ENCODE data around the gene FNDC3B. TPM values are rescaled to one million over a fixed set of nuclear protein-coding genes. Genes with fewer than 3 reads are reported as not detected.

FNDC3B gene
- total RNA-seq, 1 donor from 2014 or later, result 71.3 TPM

DNA sequence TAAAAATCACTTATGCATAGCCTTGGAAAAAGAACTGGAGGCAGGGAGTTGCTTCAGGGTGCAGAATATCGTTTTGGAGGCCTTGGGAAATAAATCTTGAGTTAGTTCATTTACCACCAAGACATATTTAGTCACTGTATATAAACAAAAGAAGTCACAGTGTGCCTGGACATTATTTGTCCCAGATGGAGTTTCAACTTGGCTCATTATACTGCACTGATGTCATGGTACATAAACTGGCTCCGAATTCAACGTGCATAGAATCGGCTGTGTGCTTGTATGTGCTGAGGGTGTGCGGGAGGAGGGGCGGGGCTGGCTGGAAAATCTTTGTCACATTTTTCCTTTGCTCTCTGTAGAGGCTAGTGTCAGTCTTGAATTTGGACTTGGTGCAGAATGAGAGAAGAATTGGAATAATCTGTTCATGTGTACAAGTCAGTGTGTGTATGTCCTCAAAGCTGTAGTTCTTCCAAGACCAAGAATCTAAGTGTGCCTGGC is 86.6 kb downstream of the FNDC3B start:
- DNase-seq (ENCODE audit: low read depth), result no peak
- Histone ChIP-seq H3K27me3 (ENCODE audit: control insufficient read depth, insufficient read depth, low read length) (no peaks in the 10 kb centered on the region), H3K4me3 (ENCODE audit: low read depth, low read length) (no peak overlapping the region), H3K36me3 (ENCODE audit: control insufficient read depth, insufficient read depth, low read length) (no peaks in the 10 kb centered on the region)
- TF ChIP-seq, protein P1, sequence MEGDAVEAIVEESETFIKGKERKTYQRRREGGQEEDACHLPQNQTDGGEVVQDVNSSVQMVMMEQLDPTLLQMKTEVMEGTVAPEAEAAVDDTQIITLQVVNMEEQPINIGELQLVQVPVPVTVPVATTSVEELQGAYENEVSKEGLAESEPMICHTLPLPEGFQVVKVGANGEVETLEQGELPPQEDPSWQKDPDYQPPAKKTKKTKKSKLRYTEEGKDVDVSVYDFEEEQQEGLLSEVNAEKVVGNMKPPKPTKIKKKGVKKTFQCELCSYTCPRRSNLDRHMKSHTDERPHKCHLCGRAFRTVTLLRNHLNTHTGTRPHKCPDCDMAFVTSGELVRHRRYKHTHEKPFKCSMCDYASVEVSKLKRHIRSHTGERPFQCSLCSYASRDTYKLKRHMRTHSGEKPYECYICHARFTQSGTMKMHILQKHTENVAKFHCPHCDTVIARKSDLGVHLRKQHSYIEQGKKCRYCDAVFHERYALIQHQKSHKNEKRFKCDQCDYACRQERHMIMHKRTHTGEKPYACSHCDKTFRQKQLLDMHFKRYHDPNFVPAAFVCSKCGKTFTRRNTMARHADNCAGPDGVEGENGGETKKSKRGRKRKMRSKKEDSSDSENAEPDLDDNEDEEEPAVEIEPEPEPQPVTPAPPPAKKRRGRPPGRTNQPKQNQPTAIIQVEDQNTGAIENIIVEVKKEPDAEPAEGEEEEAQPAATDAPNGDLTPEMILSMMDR (IDR thresholded peaks at IDR 0.05; ENCODE audit: insufficient read depth, low read length, poor library complexity, severe bottlenecking), result no peak

DNA sequence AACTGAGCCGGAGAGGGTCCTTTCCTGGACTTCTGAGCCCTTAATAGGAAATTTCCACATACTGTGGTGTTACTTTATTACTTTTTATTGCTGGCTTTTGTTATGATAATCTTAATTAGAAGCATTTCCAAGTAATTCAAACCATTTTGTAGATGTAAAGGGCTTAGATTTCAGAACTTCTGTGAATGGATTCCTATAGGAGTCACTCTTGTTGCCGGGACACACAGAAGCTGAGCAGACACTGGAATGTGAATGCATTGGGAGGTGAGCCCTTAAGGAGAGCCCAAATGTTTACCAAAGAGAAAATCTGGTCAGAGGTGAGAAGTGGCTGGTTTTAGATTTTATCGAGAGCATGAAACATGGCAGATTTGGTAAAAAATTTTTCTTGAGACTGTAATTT is 87.4 kb downstream of the FNDC3B start:
- no peaks in the 10 kb centered on the region for H3K27me3 ChIP-seq (ENCODE audit: control insufficient read depth, insufficient read depth, low read length)
- H3K36me3 ChIP-seq (ENCODE audit: control insufficient read depth, insufficient read depth, low read length), result no peaks in the 10 kb centered on the region
- no peak overlapping the region for H3K4me3 ChIP-seq (ENCODE audit: low read depth, low read length)
- TF ChIP-seq, protein P1 (IDR thresholded peaks at IDR 0.05; ENCODE audit: insufficient read depth, low read length, poor library complexity, severe bottlenecking), result no peak
- DNase-seq (ENCODE audit: low read depth), result no peak

DNA sequence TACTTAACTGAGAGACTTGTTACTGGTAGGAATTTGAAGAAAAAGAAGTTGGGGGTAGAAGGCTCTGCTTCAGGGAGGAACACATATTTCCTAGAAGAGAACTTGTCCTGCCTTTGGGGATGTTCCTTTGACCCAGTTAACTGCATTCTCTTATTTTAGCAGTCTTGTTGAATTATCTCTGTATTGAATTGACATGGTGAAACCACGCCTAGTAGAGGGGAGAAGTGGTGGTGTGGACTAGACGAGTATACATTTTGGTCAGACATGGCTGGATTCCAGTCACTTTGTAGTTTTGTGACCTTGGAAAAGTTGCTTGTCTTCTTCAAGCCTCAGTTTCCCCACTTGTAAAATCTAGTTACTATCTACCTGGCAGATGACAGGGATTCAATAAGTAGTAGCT is 87.8 kb downstream of the FNDC3B start:
- H3K4me3 ChIP-seq (ENCODE audit: low read depth, low read length), result no peak overlapping the region
- H3K36me3 ChIP-seq (ENCODE audit: control insufficient read depth, insufficient read depth, low read length), result no peaks in the 10 kb centered on the region

DNA sequence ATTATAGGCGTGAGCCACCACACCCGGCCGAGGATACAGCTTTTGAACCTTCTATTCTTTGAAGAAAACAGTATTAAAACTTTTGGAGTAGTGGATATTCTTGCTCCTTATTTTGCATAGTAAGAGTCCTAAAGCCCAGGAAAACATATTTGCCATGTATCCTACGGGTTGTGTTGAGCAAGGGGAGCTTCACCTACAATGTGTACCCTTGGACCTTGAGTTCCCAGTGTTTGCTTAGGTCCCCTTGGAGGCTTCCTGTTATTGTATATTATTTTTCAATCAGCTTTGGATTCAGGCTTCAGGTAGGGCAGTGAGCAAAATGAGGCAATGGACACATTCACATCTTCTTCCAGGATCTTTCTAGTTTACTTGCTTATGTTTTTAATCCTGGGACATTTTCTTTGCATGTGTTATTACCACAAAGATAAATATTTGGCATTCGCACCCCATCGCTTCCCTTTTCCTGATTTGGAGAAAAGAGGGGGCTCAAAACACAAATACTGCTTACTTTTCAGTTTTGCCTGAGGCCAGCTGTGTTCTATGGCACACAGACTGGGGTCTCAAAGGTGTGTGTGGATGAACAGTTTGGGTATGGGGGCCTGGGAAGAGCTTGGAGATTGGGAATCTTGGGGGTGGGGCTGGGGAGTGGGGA is 88.7 kb downstream of the FNDC3B start:
- TF ChIP-seq, protein P1 (IDR thresholded peaks at IDR 0.05; ENCODE audit: insufficient read depth, low read length, poor library complexity, severe bottlenecking), result no peak
- no peak for DNase-seq (ENCODE audit: low read depth)
- Histone ChIP-seq H3K27me3 (ENCODE audit: control insufficient read depth, insufficient read depth, low read length) (no peaks in the 10 kb centered on the region), H3K36me3 (ENCODE audit: control insufficient read depth, insufficient read depth, low read length) (no peaks in the 10 kb centered on the region), H3K4me3 (ENCODE audit: low read depth, low read length) (no peak overlapping the region)

More for the DNA sequence above, 87.8 kb downstream of the FNDC3B start:
- no peak for DNase-seq (ENCODE audit: low read depth)
- TF ChIP-seq, protein P1 (IDR thresholded peaks at IDR 0.05; ENCODE audit: insufficient read depth, low read length, poor library complexity, severe bottlenecking), result no peak
- H3K27me3 ChIP-seq (ENCODE audit: control insufficient read depth, insufficient read depth, low read length), result no peaks in the 10 kb centered on the region

DNA sequence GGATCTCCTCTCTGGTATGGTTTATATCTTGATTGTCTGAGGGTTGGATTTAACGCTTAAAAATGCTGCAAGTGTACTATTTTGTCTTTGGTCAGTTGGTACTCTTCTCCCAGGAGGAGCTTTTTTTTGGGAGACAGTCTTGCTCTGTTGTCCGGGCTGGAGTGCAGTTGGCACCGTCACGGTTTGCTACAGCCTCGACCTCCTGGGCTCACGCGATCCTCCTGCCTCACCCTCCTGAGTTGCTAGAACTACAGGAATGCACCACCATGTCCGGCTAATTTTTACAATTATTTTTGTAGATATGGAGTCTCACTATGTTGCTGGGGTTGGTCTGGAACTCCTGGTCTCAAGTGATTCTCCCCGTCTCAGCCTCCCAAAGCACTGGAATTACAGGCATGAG is 89.5 kb downstream of the FNDC3B start:
- TF ChIP-seq, protein P1 (IDR thresholded peaks at IDR 0.05; ENCODE audit: insufficient read depth, low read length, poor library complexity, severe bottlenecking), result no peak
- Histone ChIP-seq H3K27me3 (ENCODE audit: control insufficient read depth, insufficient read depth, low read length) (no peaks in the 10 kb centered on the region), H3K36me3 (ENCODE audit: control insufficient read depth, insufficient read depth, low read length) (no peaks in the 10 kb centered on the region), H3K4me3 (ENCODE audit: low read depth, low read length) (no peak overlapping the region)
- DNase-seq (ENCODE audit: low read depth), result no peak

DNA sequence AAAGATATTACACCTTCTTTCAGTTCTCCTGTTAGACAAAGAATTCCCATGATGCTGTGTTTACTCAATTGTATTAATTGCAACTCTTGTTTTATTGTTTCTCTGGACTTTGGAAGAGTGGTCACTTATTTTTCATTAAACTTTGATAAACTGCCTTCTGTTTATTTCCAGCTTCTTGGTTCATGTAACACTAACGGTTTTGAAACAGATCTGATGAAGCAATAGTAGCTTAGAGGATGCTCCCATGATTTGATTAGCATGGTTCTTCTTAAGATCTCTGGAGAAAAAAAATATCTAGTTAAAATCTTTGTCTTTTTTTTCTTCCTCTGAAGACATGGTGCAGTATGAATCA is 90.1 kb downstream of the FNDC3B start:
- TF ChIP-seq, protein P1 (IDR thresholded peaks at IDR 0.05; ENCODE audit: insufficient read depth, low read length, poor library complexity, severe bottlenecking), result no peak
- no peak for DNase-seq (ENCODE audit: low read depth)
- no peak overlapping the region for H3K4me3 ChIP-seq (ENCODE audit: low read depth, low read length)
- no peaks in the 10 kb centered on the region for H3K27me3 ChIP-seq (ENCODE audit: control insufficient read depth, insufficient read depth, low read length)
- H3K36me3 ChIP-seq (ENCODE audit: control insufficient read depth, insufficient read depth, low read length), result no peaks in the 10 kb centered on the region

Data from kidney epithelial cell (primary cell).